ENCODE results near the gene RNF207. TPM values are rescaled to one million over a fixed set of nuclear protein-coding genes. Genes with fewer than 3 reads are reported as not detected.

RNF207 gene
- total and polyA plus RNA-seq, 2 donors (not counting 3 experiments of a cell fraction or from before 2014, with no cell fraction given), result 3.2 to 8.2 TPM

- DNase-seq (ENCODE audit: low read depth, low spot score) (no peak), FAIRE-seq (no peak)
- CTCF ChIA-PET, result interaction anchor here (0.8 to 3.3 kb wide), 12 partner anchors 8 to 205 kb away, joined by 3 to 27 read pairs (median 4); partner anchors contain the start of gene RNF207
- POLR2A ChIA-PET, result no interaction called here
- peaks cover 10% of the 10 kb centered on the region for H3K4me1 ChIP-seq (ENCODE audit: control insufficient read depth, extremely low read depth, insufficient read depth, low read length)
- peaks cover 36 to 45% of the 10 kb centered on the region in 2 experiments for H3K27me3 ChIP-seq (ENCODE audit: control insufficient read depth in 2 of 2, insufficient read depth in 2 of 2, low read length in 2 of 2)
- intact Hi-C loops (cut with micrococcal nuclease), result loop anchor here (5.0 kb wide), 1 partner anchor 183 kb away; the partner anchor contains the start of gene ESPN
- H3K36me3 ChIP-seq (ENCODE audit: control insufficient read depth in 2 of 2, extremely low read depth in 1 of 2, insufficient read depth in 2 of 2, low read length in 2 of 2), result no peaks in the 10 kb centered on the region
- H3K9me1 ChIP-seq (replicated peaks; ENCODE audit: control insufficient read depth, extremely low read depth, insufficient read depth, low read length), result no peaks in the 10 kb centered on the region
- H4K20me1 ChIP-seq (replicated peaks; ENCODE audit: control insufficient read depth, extremely low read depth, insufficient read depth, low read length), result no peaks in the 10 kb centered on the region
- TF ChIP-seq CTCF (IDR thresholded peaks at IDR 0.05; ENCODE audit: extremely low read depth in 1 of 2, insufficient read depth in 1 of 2, low read depth in 1 of 2, low read length in 2 of 2) (no peak), MAX (IDR thresholded peaks at IDR 0.05; ENCODE audit: insufficient read depth, insufficient read length) (no peak), POLR2AphosphoS5 (IDR thresholded peaks at IDR 0.05; ENCODE audit: insufficient read depth, low read depth, low read length) (no peak), EZH2 (IDR thresholded peaks at IDR 0.05; ENCODE audit: borderline replicate concordance, low read depth, low read length, severe bottlenecking) (no peak), GATA2 (IDR thresholded peaks at IDR 0.05; ENCODE audit: insufficient read depth, insufficient read length, low read depth, low read length) (no peak), MYC (IDR thresholded peaks at IDR 0.05; ENCODE audit: low read depth, low read length) (no peak), FOS (IDR thresholded peaks at IDR 0.05; ENCODE audit: borderline replicate concordance, insufficient read depth, low read length) (no peak), POLR2A (IDR thresholded peaks at IDR 0.05; ENCODE audit: low read depth, low read length) (no peak), JUN (IDR thresholded peaks at IDR 0.05; ENCODE audit: borderline replicate concordance, insufficient read depth, insufficient read length, low read depth) (no peak)
- H3K4me3 ChIP-seq (replicated peaks in 1 of 3; ENCODE audit: insufficient read depth in 1 of 3, low read depth in 1 of 3, low read length in 3 of 3), result no peak overlapping the region
- dilution Hi-C loops (cut with MboI; ENCODE audit: extremely low pct_ligation_motif_present, low sequenced_read_pairs), result no loop called here
- H3K4me2 ChIP-seq (ENCODE audit: insufficient read depth, low read length), result no peak overlapping the region
- no peak overlapping the region for H2AFZ ChIP-seq (ENCODE audit: low read depth, low read length)
- BruUV-seq (replicated peaks), result no TSS peak
- H3K9me3 ChIP-seq (replicated peaks; ENCODE audit: control insufficient read depth, insufficient read depth, low read length), result no peaks in the 10 kb centered on the region
- H3K9ac ChIP-seq (replicated peaks; ENCODE audit: extremely low read depth, insufficient read depth, low read length), result no peak overlapping the region
- H3K27ac ChIP-seq (ENCODE audit: insufficient read depth, low read depth, low read length), result no peak overlapping the region
- peaks cover 11% of the 10 kb centered on the region for H3K79me2 ChIP-seq (ENCODE audit: control insufficient read depth, insufficient read depth, low read length)
These were observed 33.4 kb downstream of the RNF207 start for GRCh38 chr1:6239213-6239752.

All from endothelial cell of umbilical vein (primary cell).